ENCODE results near the gene NKAPD1. TPM values are rescaled to one million over a fixed set of nuclear protein-coding genes. Genes with fewer than 3 reads are reported as not detected.

The NKAPD1 gene
- total RNA-seq, 4 donors from 2014 or later = 3.0 to 24.0 (median 8.7) TPM

DNA sequence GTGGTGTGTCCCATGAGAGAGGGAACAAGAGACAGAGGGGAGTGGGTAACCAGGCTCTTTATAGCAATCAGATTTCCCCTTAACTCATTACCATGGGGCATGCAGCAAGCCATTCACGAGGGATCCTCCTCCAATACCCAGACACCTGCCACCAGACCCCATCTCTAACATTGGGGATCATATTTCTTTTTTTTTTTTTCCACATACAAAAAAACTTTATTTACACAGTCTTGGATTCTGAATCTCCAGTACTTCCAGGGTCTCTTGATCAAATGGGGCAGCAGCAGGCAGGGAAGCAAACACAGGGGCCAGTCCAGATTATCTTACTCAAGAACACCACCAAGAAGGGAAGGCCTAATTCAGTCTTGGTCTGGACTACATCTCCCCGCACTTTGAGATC lies 44.6 kb upstream of the NKAPD1 start:
- H3K4me3 ChIP-seq = no peak overlapping the region
- peaks cover 0 to 55% (median 24%) of the 10 kb centered on the region in 4 donors for H3K36me3 ChIP-seq
- no peak overlapping the region for H3K27ac ChIP-seq
- WGBS, 2 donors (ENCODE audit: low coverage in 1 of 2) = 50 to 83% methylated on average over 1 to 2 of the region's 2 CpGs
- in situ Hi-C loops (cut with MboI; ENCODE audit: low pct_ligation_motif_present in 1 of 4, low pct_unique_long_range_greater_than_20kb in 1 of 4, low sequenced_read_pairs in 3 of 4) = no loop called here
- H3K27me3 ChIP-seq = no peaks in the 10 kb centered on the region
- TF ChIP-seq POLR2A (IDR thresholded peaks at IDR 0.05) (no peak), POLR2AphosphoS5 (IDR thresholded peaks at IDR 0.05) (no peak)
- TF ChIP-seq, protein P1, sequence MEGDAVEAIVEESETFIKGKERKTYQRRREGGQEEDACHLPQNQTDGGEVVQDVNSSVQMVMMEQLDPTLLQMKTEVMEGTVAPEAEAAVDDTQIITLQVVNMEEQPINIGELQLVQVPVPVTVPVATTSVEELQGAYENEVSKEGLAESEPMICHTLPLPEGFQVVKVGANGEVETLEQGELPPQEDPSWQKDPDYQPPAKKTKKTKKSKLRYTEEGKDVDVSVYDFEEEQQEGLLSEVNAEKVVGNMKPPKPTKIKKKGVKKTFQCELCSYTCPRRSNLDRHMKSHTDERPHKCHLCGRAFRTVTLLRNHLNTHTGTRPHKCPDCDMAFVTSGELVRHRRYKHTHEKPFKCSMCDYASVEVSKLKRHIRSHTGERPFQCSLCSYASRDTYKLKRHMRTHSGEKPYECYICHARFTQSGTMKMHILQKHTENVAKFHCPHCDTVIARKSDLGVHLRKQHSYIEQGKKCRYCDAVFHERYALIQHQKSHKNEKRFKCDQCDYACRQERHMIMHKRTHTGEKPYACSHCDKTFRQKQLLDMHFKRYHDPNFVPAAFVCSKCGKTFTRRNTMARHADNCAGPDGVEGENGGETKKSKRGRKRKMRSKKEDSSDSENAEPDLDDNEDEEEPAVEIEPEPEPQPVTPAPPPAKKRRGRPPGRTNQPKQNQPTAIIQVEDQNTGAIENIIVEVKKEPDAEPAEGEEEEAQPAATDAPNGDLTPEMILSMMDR (IDR thresholded peaks at IDR 0.05) = no peak
- H3K9me3 ChIP-seq = no peaks in the 10 kb centered on the region
- intact Hi-C loops (cut with DNase I; ENCODE audit: low total_unique reads) = no loop called here
- peaks cover 0 to 4% (median 3%) of the 10 kb centered on the region in 4 donors for H3K4me1 ChIP-seq
- DNase-seq = no peak

GRCh38 chr11:112033902-112034301 lies 40.2 kb upstream of the NKAPD1 start:
- WGBS, 2 donors (ENCODE audit: low coverage in 1 of 2) = 86 to 94% methylated on average over 3 of the region's 3 CpGs
- DNase-seq = no peak
- H3K27me3 ChIP-seq = no peaks in the 10 kb centered on the region
- peaks cover 0 to 81% (median 33%) of the 10 kb centered on the region in 4 donors for H3K36me3 ChIP-seq
- no peaks in the 10 kb centered on the region for H3K9me3 ChIP-seq
- no peak overlapping the region for H3K27ac ChIP-seq
- TF ChIP-seq, protein P1 (IDR thresholded peaks at IDR 0.05) = no peak
- TF ChIP-seq EP300 (IDR thresholded peaks at IDR 0.05; ENCODE audit: low read depth) (no peak), POLR2AphosphoS5 (IDR thresholded peaks at IDR 0.05) (no peak), POLR2A (IDR thresholded peaks at IDR 0.05) (no peak)
- in situ Hi-C loops (cut with MboI; ENCODE audit: low pct_ligation_motif_present in 1 of 4, low pct_unique_long_range_greater_than_20kb in 1 of 4, low sequenced_read_pairs in 3 of 4) (no loop called here), intact Hi-C loops (cut with DNase I; ENCODE audit: low total_unique reads) (no loop called here)
- H3K4me3 ChIP-seq = no peak overlapping the region
- H3K4me1 ChIP-seq = no peaks in the 10 kb centered on the region

DNA sequence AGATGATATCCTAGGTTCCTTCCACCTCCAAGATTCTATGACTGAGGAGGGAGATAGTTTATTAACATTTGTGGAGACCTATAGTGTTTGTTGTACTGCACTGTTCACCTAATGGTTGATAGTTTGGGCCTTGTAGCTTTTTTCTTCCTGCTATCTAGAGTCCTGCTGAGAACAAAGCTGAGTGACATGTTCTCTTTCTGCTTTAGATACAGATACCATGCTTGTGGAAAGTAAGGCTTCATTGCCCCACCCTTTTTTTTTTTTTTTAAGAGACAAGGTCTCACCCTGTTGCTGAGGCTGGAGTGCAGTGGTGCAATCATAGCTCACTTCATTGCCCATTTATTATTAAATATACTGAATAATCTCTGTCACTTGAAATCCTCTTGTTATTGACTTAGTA lies 36.6 kb upstream of the NKAPD1 start:
- TF ChIP-seq, protein P1 (IDR thresholded peaks at IDR 0.05) = no peak
- TF ChIP-seq EP300 (IDR thresholded peaks at IDR 0.05; ENCODE audit: low read depth) (no peak), POLR2A (IDR thresholded peaks at IDR 0.05) (no peak), POLR2AphosphoS5 (IDR thresholded peaks at IDR 0.05) (no peak)
- H3K9me3 ChIP-seq = no peaks in the 10 kb centered on the region
- no peak for DNase-seq
- in situ Hi-C loops (cut with MboI; ENCODE audit: low pct_ligation_motif_present in 1 of 4, low pct_unique_long_range_greater_than_20kb in 1 of 4, low sequenced_read_pairs in 3 of 4) (no loop called here), intact Hi-C loops (cut with DNase I; ENCODE audit: low total_unique reads) (no loop called here)
- H3K27ac ChIP-seq = no peak overlapping the region
- peaks cover 0 to 58% (median 25%) of the 10 kb centered on the region in 4 donors for H3K36me3 ChIP-seq
- no peaks in the 10 kb centered on the region for H3K4me1 ChIP-seq
- H3K4me3 ChIP-seq = no peak overlapping the region
- H3K27me3 ChIP-seq = no peaks in the 10 kb centered on the region

DNA sequence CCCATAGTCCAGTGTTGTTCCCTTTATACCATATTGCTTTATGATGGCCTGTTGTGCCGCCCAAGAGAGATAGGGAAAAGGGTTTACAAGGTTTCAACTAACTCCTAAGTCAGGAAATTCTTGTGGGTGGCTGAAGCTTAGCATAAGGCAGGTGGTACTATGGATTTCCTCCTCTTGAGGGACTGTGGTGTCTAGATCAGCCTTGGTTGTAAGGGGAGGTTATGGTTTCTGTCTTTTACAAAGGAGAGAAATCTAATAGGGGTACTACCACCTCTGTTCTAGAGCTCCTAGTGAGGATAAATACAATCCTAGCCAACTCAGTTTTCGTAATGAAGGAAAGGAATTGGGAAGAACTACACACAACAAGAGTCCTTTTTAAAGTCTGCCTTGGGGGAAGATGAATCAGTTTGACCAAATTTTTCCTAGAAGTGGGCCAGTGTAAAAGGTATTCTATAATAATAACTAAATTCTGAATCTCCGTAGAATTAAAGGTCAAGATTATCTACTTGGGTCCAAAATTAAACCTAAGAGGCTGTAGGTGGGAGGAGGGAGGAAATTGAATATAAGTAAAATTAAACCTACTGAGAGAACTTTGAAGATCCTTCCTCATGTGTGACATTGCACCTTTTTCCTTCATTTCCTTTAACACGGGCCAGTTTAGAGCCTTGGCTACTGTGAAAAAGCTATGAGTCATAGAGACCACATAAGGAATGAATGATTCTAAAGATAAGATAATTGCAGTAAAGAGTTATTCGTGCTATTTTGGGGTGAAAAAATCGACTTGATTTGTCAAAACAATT lies 31.7 kb upstream of the NKAPD1 start:
- intact Hi-C loops (cut with DNase I; ENCODE audit: low total_unique reads) (no loop called here), in situ Hi-C loops (cut with MboI; ENCODE audit: low pct_ligation_motif_present in 1 of 4, low pct_unique_long_range_greater_than_20kb in 1 of 4, low sequenced_read_pairs in 3 of 4) (no loop called here)
- 44 to 49% methylated on average over 6 of the region's 6 CpGs for WGBS, 2 donors (ENCODE audit: low coverage in 1 of 2)
- H3K4me1 ChIP-seq = no peaks in the 10 kb centered on the region
- H3K9me3 ChIP-seq = no peaks in the 10 kb centered on the region
- no peak overlapping the region for H3K4me3 ChIP-seq
- TF ChIP-seq, protein P1 (IDR thresholded peaks at IDR 0.05) = no peak
- TF ChIP-seq POLR2AphosphoS5 (IDR thresholded peaks at IDR 0.05) = no peak
- TF ChIP-seq POLR2A (IDR thresholded peaks at IDR 0.05) = no peak
- no peak for TF ChIP-seq EP300 (IDR thresholded peaks at IDR 0.05; ENCODE audit: low read depth)
- no peak for DNase-seq
- no peaks in the 10 kb centered on the region for H3K27me3 ChIP-seq
- peaks cover 0 to 54% (median 29%) of the 10 kb centered on the region in 4 donors for H3K36me3 ChIP-seq
- H3K27ac ChIP-seq = no peak overlapping the region

Measured in transverse colon (tissue), 4 donors.